ENCODE results near the gene POLA1.

POLA1 gene

GRCh38 chrX:24877854-24878650 lies 184.3 kb downstream of the POLA1 start:
- DNase-seq (ENCODE audit: low read depth in 2 of 2): no peak

DNA sequence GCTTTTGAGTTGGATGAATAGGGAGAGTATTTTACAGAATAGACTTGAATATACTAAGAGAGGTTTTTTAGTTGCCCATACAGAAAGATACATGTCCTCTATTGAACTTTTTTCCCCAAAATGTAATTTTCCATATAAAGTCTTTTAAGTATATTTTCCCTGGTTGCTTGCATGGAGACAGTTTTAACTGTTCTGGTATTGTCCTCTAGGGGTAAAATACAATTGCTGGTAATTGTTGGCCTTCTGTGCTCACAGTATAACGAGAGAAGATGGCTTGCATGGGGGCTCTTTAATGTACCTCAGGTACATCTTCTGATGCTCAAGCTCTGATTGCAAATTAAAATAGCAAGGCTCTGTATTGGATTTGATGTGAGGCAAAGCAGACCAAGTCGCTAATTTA lies 186.0 kb downstream of the POLA1 start:
- DNase-seq (ENCODE audit: low read depth in 2 of 2): no peak

- no peak for DNase-seq (ENCODE audit: low read depth in 2 of 2)
Observed at GRCh38 chrX:24886916-24887315, 193.2 kb downstream of the POLA1 start.

- DNase-seq (ENCODE audit: low read depth in 2 of 2): no peak
Observed at GRCh38 chrX:24890677-24891076, 197.0 kb downstream of the POLA1 start.

- no peak for DNase-seq (ENCODE audit: low read depth in 2 of 2)
Observed at GRCh38 chrX:24899391-24899790, 205.7 kb downstream of the POLA1 start.

GRCh38 chrX:24900234-24900633 lies 206.5 kb downstream of the POLA1 start:
- DNase-seq (ENCODE audit: low read depth in 2 of 2): no peak

DNA sequence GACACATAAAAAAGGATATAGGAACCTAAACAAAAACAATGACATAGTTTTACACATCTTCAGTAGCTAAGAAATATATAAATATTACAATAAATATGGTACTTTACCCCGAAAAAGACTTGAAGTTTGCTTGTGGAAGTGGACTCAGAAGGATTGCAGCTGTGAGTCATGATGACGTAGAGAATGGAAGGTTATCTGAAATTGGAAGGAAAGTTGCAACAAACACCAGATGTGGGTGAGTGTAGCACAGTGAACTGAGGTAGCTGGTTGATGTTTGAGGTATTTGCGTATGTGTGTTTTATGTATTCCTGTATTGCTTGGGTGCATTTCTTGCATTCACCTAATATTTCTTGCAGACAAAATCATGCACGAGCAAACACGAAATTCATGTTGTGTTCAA lies 209.1 kb downstream of the POLA1 start:
- DNase-seq (ENCODE audit: low read depth in 2 of 2): no peak

DNA sequence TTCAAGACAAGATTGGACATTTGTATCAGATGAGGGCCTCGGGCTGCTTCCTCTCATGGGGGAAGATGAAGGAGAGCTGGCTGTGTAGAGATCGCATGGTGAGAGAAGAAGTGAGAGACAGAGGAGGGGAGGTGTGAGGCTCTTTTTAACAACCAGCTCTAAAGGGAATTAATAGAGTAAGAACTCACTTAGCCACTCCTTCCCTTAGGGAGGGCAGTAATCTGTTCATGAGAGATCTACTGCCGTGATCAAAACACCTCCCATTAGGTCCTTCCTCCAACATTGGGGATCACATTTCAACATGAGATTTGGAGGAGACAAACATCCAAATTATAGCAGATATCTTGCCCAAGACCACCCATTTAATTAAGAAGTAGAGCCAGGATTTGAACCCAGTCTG lies 225.0 kb downstream of the POLA1 start:
- no peak for DNase-seq (ENCODE audit: low read depth in 2 of 2)

GRCh38 chrX:24920769-24921168 lies 227.1 kb downstream of the POLA1 start:
- DNase-seq (ENCODE audit: low read depth in 2 of 2): no peak

- no peak for DNase-seq (ENCODE audit: low read depth in 2 of 2)
Observed at GRCh38 chrX:24925430-24925829, 231.7 kb downstream of the POLA1 start.

GRCh38 chrX:24927372-24927771 lies 233.7 kb downstream of the POLA1 start:
- DNase-seq (ENCODE audit: low read depth in 2 of 2): no peak

DNA sequence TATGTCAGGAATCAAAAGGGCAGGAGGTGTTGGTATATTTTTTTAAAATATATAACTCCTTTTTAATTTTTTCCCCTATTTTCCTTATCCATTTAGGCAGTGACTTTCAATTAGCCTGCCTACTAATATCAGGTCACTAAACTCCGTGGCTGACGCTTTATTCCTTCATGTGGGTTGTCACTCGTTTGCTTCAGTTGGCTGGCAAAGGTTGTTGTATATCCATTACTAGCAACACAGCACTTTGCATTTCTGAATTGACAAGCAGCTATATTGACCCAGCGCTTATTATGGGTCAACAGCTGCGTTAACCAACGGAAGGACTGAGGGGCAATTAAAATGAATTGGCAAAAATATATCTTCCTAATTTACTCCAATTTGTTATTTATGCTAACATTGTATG lies 234.4 kb downstream of the POLA1 start:
- DNase-seq (ENCODE audit: low read depth in 2 of 2): no peak

DNA sequence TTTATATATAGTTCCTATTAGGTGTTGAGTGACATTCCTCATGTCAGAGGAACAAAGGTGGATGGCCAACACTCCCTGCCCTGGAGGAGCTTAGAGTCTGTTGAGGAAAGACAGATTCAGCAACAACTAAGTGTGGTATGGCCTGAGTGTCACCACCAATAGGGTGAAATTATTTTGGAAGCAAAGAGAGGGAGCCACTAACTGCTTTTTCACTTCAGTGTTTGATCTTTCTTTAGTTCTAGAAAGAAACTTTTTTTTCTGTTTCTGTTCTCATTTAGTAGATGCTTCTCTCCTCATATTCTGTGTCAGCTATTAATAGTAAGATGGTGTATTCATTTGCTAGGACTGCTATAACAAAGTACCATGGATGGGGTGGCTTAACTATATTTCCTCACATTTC lies 240.6 kb downstream of the POLA1 start:
- DNase-seq (ENCODE audit: low read depth in 2 of 2): no peak

- no peak for DNase-seq (ENCODE audit: low read depth in 2 of 2)
Observed at GRCh38 chrX:24945009-24945408, 251.3 kb downstream of the POLA1 start.

DNA sequence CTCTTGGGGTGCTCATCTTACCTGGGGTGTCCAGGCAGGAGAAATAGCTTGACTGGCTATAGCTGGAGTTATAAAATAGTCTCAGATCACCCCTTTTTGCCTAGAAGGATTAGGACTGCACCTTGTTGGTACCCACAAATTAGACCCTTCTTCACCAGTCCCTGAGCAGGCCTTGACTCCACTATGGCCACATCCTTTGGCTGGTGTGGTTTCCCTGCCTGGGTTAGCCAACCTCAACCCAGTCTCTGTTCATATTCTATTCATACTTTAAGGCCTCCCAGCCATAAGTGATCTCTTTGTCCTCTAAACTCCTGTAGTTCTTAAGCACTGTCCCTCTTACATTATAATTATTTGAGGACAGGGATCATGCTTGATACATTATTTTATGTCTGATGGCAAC lies 252.7 kb downstream of the POLA1 start:
- no peak for DNase-seq (ENCODE audit: low read depth in 2 of 2)

GRCh38 chrX:24954732-24955131 lies 261.0 kb downstream of the POLA1 start:
- DNase-seq (ENCODE audit: low read depth in 2 of 2): no peak

GRCh38 chrX:24955372-24955930 lies 261.7 kb downstream of the POLA1 start:
- no peak for DNase-seq (ENCODE audit: low read depth in 2 of 2)

DNA sequence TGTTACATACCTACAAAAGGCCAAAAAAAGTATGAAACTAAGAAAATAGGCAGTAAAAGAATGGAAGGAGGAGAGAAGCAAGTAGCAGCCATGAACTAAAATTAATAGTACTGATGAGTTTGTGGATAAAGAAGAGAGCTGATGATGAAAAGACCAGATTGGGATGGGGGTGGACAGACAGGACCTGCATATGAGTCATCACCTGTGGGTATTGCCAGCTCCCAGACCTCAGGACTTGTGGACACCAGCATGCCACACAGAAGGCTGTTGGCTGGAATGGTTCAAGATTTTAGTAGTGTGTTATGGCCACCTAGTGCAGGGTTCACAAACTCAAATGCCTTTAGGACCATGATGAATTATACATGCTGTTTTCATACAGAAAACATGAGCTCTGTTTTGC lies 263.1 kb downstream of the POLA1 start:
- DNase-seq (ENCODE audit: low read depth in 2 of 2): no peak

GRCh38 chrX:24961809-24962208 lies 268.1 kb downstream of the POLA1 start:
- no peak for DNase-seq (ENCODE audit: low read depth in 2 of 2)

- DNase-seq (ENCODE audit: low read depth in 2 of 2): no peak
Observed at GRCh38 chrX:24963823-24964222, 270.1 kb downstream of the POLA1 start.

DNA sequence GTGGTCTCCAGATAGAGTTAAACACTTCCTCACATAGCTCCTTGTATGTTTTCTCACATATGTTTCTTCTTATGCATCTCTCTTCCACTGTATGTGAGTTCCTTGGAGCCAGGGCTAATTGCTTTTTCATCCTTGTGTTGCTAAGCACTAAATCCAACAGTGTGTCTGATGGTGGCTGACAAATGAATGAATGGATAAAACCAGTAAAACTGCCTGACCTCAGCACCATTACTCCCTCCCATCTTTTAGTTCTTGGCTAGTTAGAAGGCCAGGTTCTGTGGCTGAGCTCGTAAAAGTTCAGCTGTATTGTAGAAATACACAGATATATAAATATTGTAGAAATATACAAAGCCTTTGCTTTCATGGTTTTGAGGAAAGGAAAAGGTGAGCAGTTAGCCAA lies 271.7 kb downstream of the POLA1 start:
- DNase-seq (ENCODE audit: low read depth in 2 of 2): no peak

- DNase-seq (ENCODE audit: low read depth in 2 of 2): no peak
Observed at GRCh38 chrX:24969812-24970211, 276.1 kb downstream of the POLA1 start.

DNA sequence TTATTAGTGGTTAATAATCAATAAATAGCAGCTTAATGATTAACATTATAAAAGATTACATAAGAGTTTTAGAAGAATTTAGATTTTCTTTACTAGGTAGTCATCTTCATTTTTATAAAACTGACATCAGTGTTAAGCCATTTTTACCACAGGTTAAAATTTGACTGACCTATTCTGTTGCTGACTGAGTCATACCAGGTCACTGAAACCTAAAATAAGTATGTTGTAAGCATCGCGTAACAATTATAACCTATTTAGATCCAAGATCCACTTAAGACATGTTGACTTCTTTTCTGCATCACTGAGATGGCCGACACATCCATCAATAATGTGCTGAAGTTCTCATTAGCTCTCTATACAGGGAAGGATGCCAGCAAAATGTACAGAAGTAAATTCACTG lies 285.4 kb downstream of the POLA1 start:
- no peak for DNase-seq (ENCODE audit: low read depth in 2 of 2)

DNA sequence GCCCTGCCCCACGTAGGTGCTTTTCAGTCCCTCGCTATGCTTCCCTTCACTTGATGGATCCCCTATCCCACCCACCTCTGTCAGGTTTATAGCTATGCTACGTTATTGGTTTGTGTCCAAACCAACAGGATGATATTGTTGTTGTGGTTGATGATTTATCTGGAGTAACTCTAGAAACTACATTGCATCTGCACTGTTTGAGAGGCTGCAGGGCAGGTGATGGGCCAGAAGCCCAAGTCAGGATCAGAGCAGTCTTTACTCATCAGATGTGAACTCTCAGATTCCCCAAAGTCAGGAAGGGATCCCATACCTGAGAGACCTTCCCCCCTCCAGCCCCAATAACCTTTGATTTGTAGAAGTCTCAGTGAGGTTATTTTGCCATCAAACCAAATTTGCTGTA lies 287.3 kb downstream of the POLA1 start:
- no peak for DNase-seq (ENCODE audit: low read depth in 2 of 2)

Measured in stimulated activated CD8-positive, alpha-beta memory T cell treated with anti-CD3 and anti-CD28 coated beads, Interleukin-7, amount 100 ng/mL, for 4 hours (primary cell).